Loucy (cell line): ENCODE data around the gene DUSP28.

ENCODE experiments used
- H2AFZ ChIP-seq: fragments of 200-600 bp; sonication (generic); 2 replicates; pipeline ENCODE4 v1.6.0; 2016; ENCODE audit warnings: antibody characterized with exemption, mild to moderate bottlenecking, low read length, moderate library complexity
- H3F3A ChIP-seq: fragments of 200-600 bp; 2 replicates; pipeline ENCODE4 v1.6.0; 2016; ENCODE audit warnings: antibody characterized with exemption, low read depth, mild to moderate bottlenecking
- H3K27me3 ChIP-seq: fragments of 200-600 bp; sonication (generic); 2 replicates; pipeline ENCODE4 v1.6.1; 2014; ENCODE audit warnings: low read length, mild to moderate bottlenecking; ENCODE audit not compliant: insufficient read depth, poor library complexity, severe bottlenecking
- H3K36me3 ChIP-seq: fragments of 200-600 bp; sonication (generic); 2 replicates; pipeline ENCODE4 v1.6.1; 2016; ENCODE audit warnings: low read length; ENCODE audit not compliant: insufficient read depth
- H3K4me1 ChIP-seq: fragments of 200-600 bp; sonication (generic); 2 replicates; pipeline ENCODE4 v1.5.1; 2014; ENCODE audit warnings: low read length, mild to moderate bottlenecking; ENCODE audit not compliant: insufficient read depth, poor library complexity, severe bottlenecking
- H3K4me2 ChIP-seq: fragments of 200-600 bp; sonication (generic); 2 replicates; pipeline ENCODE4 v1.6.0; 2014; ENCODE audit warnings: antibody characterized with exemption, low read length, low read depth, mild to moderate bottlenecking; ENCODE audit not compliant: poor library complexity, severe bottlenecking
- H3K4me3 ChIP-seq: fragments of 200-600 bp; sonication (generic); 2 replicates; pipeline ENCODE4 v1.5.1; 2014; ENCODE audit warnings: low read length, mild to moderate bottlenecking, mixed read lengths; ENCODE audit not compliant: poor library complexity, severe bottlenecking
- H3K79me2 ChIP-seq: fragments of 200-600 bp; sonication (generic); 2 replicates; pipeline ENCODE4 v1.6.1; 2014; ENCODE audit warnings: low read length; ENCODE audit not compliant: insufficient read depth
- H3K9ac ChIP-seq: fragments of 200-600 bp; sonication (generic); 2 replicates; pipeline ENCODE4 v1.6.0; 2014; ENCODE audit warnings: mild to moderate bottlenecking, low read depth, low read length, moderate library complexity; ENCODE audit not compliant: poor library complexity, severe bottlenecking
- H3K9me2 ChIP-seq: fragments of 200-600 bp; sonication (generic); replicated peaks from 2 replicates; pipeline ENCODE4 v1.6.1; 2016; ENCODE audit warnings: low read depth, low read length, mixed read lengths
- H3K9me3 ChIP-seq: fragments of 200-600 bp; sonication (generic); 2 replicates; pipeline ENCODE4 v1.6.1; 2014; ENCODE audit warnings: mild to moderate bottlenecking, antibody characterized with exemption, low read length, low read depth; ENCODE audit not compliant: insufficient read depth
- H4K20me1 ChIP-seq: fragments of 200-600 bp; sonication (generic); 2 replicates; pipeline ENCODE4 v1.6.0; 2014; ENCODE audit warnings: antibody characterized with exemption, low read length, mild to moderate bottlenecking; ENCODE audit not compliant: insufficient read depth, poor library complexity, severe bottlenecking
- EZH2phosphoT487 ChIP-seq: fragments of 200-600 bp; IDR thresholded peaks from 2 replicates; pipeline ENCODE4 v1.6.1; 2018; ENCODE audit warnings: antibody characterized with exemption, mild to moderate bottlenecking, moderate library complexity, borderline replicate concordance
- TF ChIP-seq, protein P1 (sequence below): fragments of 200-600 bp; sonication (generic); conservative IDR thresholded peaks from 2 replicates; pipeline ENCODE4 v1.5.1; 2014; ENCODE audit warnings: mild to moderate bottlenecking, antibody characterized with exemption, low read length

Gene DUSP28

DNA sequence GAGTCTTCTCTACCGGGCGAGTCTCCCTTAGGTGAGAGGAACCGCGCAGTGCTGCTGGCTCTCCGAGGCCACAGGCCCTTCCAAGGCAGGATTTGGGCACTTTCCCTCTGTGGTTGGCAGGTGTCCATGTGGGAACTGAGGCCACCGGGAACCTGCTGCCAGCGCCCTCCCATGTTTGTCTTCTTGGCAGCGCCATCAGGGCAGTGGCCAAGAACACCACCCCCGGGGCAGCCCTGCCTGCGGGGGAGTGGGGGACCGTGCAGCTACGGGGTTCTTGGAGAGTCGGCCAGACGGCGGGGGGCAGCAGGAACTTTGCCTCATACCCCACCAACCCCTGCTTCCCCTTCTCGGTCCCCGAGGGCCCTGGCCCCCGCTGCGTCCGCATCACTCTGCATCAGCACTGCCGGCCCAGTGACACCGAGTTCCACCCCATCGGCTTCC lies 36.4 kb downstream of the DUSP28 start:
- no peaks in the 10 kb centered on the region for H3K27me3 ChIP-seq
- H3K4me1 ChIP-seq, result no peaks in the 10 kb centered on the region
- peaks cover 10% of the 10 kb centered on the region for H4K20me1 ChIP-seq
- H3K9me3 ChIP-seq, result no peaks in the 10 kb centered on the region
- no peaks in the 10 kb centered on the region for H3K9me2 ChIP-seq
- no peak overlapping the region for H2AFZ ChIP-seq
- H3K9ac ChIP-seq, result no peak overlapping the region
- peaks cover 11% of the 10 kb centered on the region; the same call in 1 of the 2 replicates for H3K36me3 ChIP-seq
- H3K4me3 ChIP-seq, result no peak overlapping the region
- TF ChIP-seq, protein P1, sequence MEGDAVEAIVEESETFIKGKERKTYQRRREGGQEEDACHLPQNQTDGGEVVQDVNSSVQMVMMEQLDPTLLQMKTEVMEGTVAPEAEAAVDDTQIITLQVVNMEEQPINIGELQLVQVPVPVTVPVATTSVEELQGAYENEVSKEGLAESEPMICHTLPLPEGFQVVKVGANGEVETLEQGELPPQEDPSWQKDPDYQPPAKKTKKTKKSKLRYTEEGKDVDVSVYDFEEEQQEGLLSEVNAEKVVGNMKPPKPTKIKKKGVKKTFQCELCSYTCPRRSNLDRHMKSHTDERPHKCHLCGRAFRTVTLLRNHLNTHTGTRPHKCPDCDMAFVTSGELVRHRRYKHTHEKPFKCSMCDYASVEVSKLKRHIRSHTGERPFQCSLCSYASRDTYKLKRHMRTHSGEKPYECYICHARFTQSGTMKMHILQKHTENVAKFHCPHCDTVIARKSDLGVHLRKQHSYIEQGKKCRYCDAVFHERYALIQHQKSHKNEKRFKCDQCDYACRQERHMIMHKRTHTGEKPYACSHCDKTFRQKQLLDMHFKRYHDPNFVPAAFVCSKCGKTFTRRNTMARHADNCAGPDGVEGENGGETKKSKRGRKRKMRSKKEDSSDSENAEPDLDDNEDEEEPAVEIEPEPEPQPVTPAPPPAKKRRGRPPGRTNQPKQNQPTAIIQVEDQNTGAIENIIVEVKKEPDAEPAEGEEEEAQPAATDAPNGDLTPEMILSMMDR, result no peak
- TF ChIP-seq EZH2phosphoT487, result no peak
- H3K4me2 ChIP-seq, result no peak overlapping the region
- H3F3A ChIP-seq, result no peaks in the 10 kb centered on the region
- H3K79me2 ChIP-seq, result peaks cover 11% of the 10 kb centered on the region; the same call in 1 of the 2 replicates

DNA sequence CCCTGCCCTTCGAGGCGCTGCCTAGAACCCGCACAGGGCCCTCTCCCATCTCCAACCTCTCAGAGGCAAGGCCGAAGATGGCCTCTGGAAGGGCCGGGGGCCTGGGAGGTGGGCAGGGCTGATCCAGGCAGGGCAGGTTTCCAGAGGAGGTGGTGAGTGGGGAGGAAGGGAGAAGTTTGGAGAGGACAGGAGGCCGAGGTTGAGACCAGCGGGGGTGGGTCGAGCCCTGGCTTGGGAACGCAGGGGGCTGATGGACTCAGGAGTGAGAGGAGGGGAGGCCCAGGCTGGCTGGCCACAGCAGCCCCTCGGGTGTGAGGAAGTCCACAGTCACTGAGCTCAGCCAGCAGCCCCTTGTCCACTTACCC lies 36.9 kb downstream of the DUSP28 start:
- H4K20me1 ChIP-seq, result peaks cover 10% of the 10 kb centered on the region
- no peaks in the 10 kb centered on the region for H3F3A ChIP-seq
- peaks cover 6% of the 10 kb centered on the region; the same call in 1 of the 2 replicates for H3K79me2 ChIP-seq
- no peaks in the 10 kb centered on the region for H3K27me3 ChIP-seq
- H2AFZ ChIP-seq, result no peak overlapping the region
- no peak overlapping the region for H3K9ac ChIP-seq
- H3K4me2 ChIP-seq, result no peak overlapping the region
- no peaks in the 10 kb centered on the region for H3K9me3 ChIP-seq
- H3K4me1 ChIP-seq, result no peaks in the 10 kb centered on the region
- peaks cover 11% of the 10 kb centered on the region; the same call in 1 of the 2 replicates for H3K36me3 ChIP-seq
- TF ChIP-seq EZH2phosphoT487, result no peak
- TF ChIP-seq, protein P1, result no peak
- no peak overlapping the region for H3K4me3 ChIP-seq
- no peaks in the 10 kb centered on the region for H3K9me2 ChIP-seq

DNA sequence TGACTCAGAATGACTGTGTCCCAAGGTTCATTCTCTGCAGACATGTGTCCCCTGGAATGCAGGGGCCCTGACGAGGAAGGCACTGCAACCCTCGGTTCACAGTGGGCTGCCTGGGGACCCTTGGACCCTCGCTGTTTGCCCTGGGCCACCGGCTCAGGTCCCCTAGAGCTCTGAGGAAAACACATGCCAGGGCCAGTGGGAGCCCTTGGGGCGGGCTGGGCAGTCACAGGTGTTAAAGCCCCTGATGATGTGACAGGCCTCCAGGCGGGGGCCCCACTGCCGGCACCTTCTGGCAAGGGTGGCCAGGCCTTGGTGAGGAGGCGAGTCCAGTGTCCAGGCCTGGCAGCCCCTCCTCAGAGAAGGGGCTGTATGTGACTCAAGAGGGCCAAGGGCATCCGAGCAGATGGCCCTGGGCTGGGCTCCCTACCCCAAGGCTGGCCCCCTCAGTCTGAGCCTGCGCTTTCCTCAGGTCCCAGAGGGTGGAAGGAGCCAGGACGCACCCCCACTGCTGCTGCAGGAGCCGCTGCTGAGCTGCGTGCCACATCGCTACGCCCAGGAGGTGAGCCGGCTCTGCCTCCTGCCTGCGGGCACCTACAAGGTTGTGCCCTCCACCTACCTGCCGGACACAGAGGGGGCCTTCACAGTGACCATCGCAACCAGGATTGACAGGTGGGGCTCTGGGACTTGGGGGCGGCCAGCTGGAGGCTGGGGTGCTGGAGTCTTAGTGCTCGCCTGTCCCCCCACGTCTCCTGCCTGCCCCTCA lies 37.4 kb downstream of the DUSP28 start:
- Histone ChIP-seq H3K9me3 (no peaks in the 10 kb centered on the region), H3K9ac (no peak overlapping the region), H3K4me2 (no peak overlapping the region), H3K79me2 (0 out of 2 replicates have a peak, but pooled peaks cover under 1% of the 10 kb centered on the region), H3K4me1 (no peaks in the 10 kb centered on the region), H4K20me1 (peaks cover 9% of the 10 kb centered on the region), H3K9me2 (no peaks in the 10 kb centered on the region), H3K4me3 (no peak overlapping the region), H3K36me3 (peaks cover 11% of the 10 kb centered on the region; the same call in 1 of the 2 replicates), H3K27me3 (no peaks in the 10 kb centered on the region), H2AFZ (no peak overlapping the region), H3F3A (no peaks in the 10 kb centered on the region)
- no peak for TF ChIP-seq EZH2phosphoT487
- TF ChIP-seq, protein P1, result no peak
